K562 (cell line): ENCODE results near the gene CHKB. TPM values are rescaled to one million over a fixed set of nuclear protein-coding genes. Genes with fewer than 3 reads are reported as not detected.

Experiments used
- ATAC-seq: fragments of 200-7000 bp; cut with Tn5 transposase; 3 replicates; pipeline ENCODE4 v1.9.1; 2020; ENCODE audit warnings: moderate library complexity
- BruUV-seq: library from RNA; stranded (reverse); fragments of 400-500 nt; replicated peaks from 2 replicates; lab custom pipeline; 2021; lab: Mats Ljungman, UMichigan
- CTCF ChIA-PET: fragments of 300-600 bp; formaldehyde crosslinking; extraction: SDS; loops from one replicate; lab custom pipeline; 2021; ENCODE audit warnings: low intra/inter-chr PET ratio; lab: Yijun Ruan, JAX
- POLR2A ChIA-PET: fragments of 300-600, 350-650 bp; sonication (Branson Sonifier 250); formaldehyde crosslinking; extraction: SDS; loops from one replicate; lab custom pipeline; 2021; ENCODE audit warnings: antibody characterized with exemption, inconsistent platforms; lab: Yijun Ruan, JAX
- DNase-seq, 4 experiments: peaks; one replicate each; pipeline versions ENCODE4 v3.0.0 to v3.0.0-alpha.2; 2011 to 2018; ENCODE audit warnings: low spot score in 3 of 4, mixed read lengths in 3 of 4; ENCODE audit errors: extremely low read depth in 1 of 4
- FAIRE-seq: peaks from 2 replicates; lab custom pipeline; 2011; peaks lifted over from hg19 to GRCh38; lab: Jason Lieb, UNC
- H2AFZ ChIP-seq: 2 replicates; pipeline ENCODE4 v1.6.0; 2011; ENCODE audit warnings: low read depth, low read length, control low read depth, inconsistent platforms
- H3K27ac ChIP-seq: fragments of 200-600 bp; 3 replicates; pipeline ENCODE4 v1.8.0; 2011; ENCODE audit warnings: low read depth, mild to moderate bottlenecking, control low read depth, inconsistent platforms, low read length, moderate library complexity, mixed read lengths; ENCODE audit errors: extremely low read depth
- H3K27me3 ChIP-seq, 2 experiments: fragments of 300-600 bp in 1 of 2; 2 replicates in 1 of 2; 3 replicates in 1 of 2; pipeline versions ENCODE4 v1.6.0 to v1.8.0; 2011; ENCODE audit warnings: inconsistent platforms in 2 of 2, low read length in 2 of 2, mild to moderate bottlenecking in 1 of 2, mixed read lengths in 1 of 2, moderate library complexity in 1 of 2; ENCODE audit not compliant: control insufficient read depth in 2 of 2, insufficient read depth in 2 of 2
- H3K36me3 ChIP-seq: fragments of 300-600 bp; 3 replicates; pipeline ENCODE4 v1.8.0; 2011; ENCODE audit warnings: mild to moderate bottlenecking, low read length, inconsistent platforms; ENCODE audit not compliant: control insufficient read depth, insufficient read depth
- H3K4me1 ChIP-seq, 2 experiments: fragments of 200-600 bp in 1 of 2; replicated peaks in 1 of 2; 2 replicates in 1 of 2; 3 replicates in 1 of 2; pipeline versions ENCODE4 v1.5.1 to v1.8.0; 2011; ENCODE audit warnings: inconsistent platforms in 2 of 2, low read length in 2 of 2, mild to moderate bottlenecking in 1 of 2, mixed read lengths in 1 of 2, moderate library complexity in 1 of 2; ENCODE audit not compliant: control insufficient read depth in 2 of 2, insufficient read depth in 2 of 2
- H3K4me2 ChIP-seq: 2 replicates; pipeline ENCODE4 v1.6.1; 2011; ENCODE audit warnings: low read length, control low read depth, inconsistent platforms, mixed read lengths; ENCODE audit not compliant: insufficient read depth
- H3K4me3 ChIP-seq: fragments of 200-600 bp; sonication (generic), shearing (Covaris generic); 2 replicates; pipeline ENCODE4 v1.5.1; 2016; ENCODE audit warnings: control low read depth, inconsistent platforms
- H3K79me2 ChIP-seq: fragments of 200-600 bp; 3 replicates; pipeline ENCODE4 v1.8.0; 2011; ENCODE audit warnings: low read length, inconsistent platforms; ENCODE audit not compliant: control insufficient read depth, insufficient read depth
- H3K9ac ChIP-seq, 2 experiments: 2 replicates each; pipeline versions ENCODE4 v1.6.0 to v1.6.1; 2011; ENCODE audit warnings: low read depth in 2 of 2, low read length in 2 of 2, control low read depth in 1 of 2, inconsistent platforms in 1 of 2, mild to moderate bottlenecking in 1 of 2, mixed read lengths in 1 of 2; ENCODE audit not compliant: insufficient read depth in 1 of 2
- H3K9me1 ChIP-seq: one replicate; pipeline ENCODE4 v1.6.0; 2011; ENCODE audit warnings: inconsistent platforms, mild to moderate bottlenecking, low read length, moderate library complexity; ENCODE audit not compliant: control insufficient read depth, insufficient read depth
- H3K9me3 ChIP-seq: replicated peaks from 2 replicates; pipeline ENCODE4 v1.5.1; 2011; ENCODE audit warnings: low read depth, low read length, inconsistent platforms; ENCODE audit not compliant: control insufficient read depth, insufficient read depth
- H4K20me1 ChIP-seq: replicated peaks from 2 replicates; pipeline ENCODE4 v1.6.1; 2011; ENCODE audit warnings: low read length, inconsistent platforms, mixed read lengths; ENCODE audit not compliant: control insufficient read depth, insufficient read depth
- MYC ChIP-seq, 2 experiments: fragments of 250-450 bp in 1 of 2; sonication (Bioruptor Pico) in 1 of 2; IDR thresholded peaks; 2 replicates each; pipeline versions ENCODE4 v1.5.1 to v1.6.1; 2012 to 2021; ENCODE audit warnings: low read depth in 2 of 2, borderline replicate concordance in 1 of 2, improper control_type of control experiment in 1 of 2, low read length in 1 of 2, mild to moderate bottlenecking in 1 of 2, moderate library complexity in 1 of 2
- PHB2 ChIP-seq: fragments of 450-650 bp; IDR thresholded peaks from 2 replicates; pipeline ENCODE4 v1.6.1; 2017; ENCODE audit warnings: low read depth
- VEZF1 ChIP-seq: fragments of 200-800 bp; sonication (Bioruptor generic); IDR thresholded peaks from 2 replicates; pipeline ENCODE4 v1.6.1; 2017; ENCODE audit warnings: missing genetic modification characterization, missing compliant biosample characterization
- ZBTB7A ChIP-seq: IDR thresholded peaks from 2 replicates; pipeline ENCODE4 v1.6.1; 2011; ENCODE audit warnings: low read depth, mild to moderate bottlenecking, low read length, moderate library complexity, borderline replicate concordance; ENCODE audit not compliant: control insufficient read depth
- WGBS: fragments of 100-300 bp; shearing (Covaris generic); methylation state at CpG from one replicate; pipeline ENCODE4 v1.1.6; 2016; ENCODE audit warnings: low coverage, mixed read lengths; ENCODE audit not compliant: insufficient coverage; ENCODE audit errors: missing lambda C conversion rate; 5-methylcytosine and 5-hydroxymethylcytosine counted together
- in situ Hi-C: fragments of 300-500 bp; cut with MboI; formaldehyde crosslinking; loops from 4 replicates; pipeline ENCODE4 v1.15.0; 2018; ENCODE audit warnings: inconsistent platforms, mixed read lengths
- intact Hi-C: fragments of 100-400 bp; cut with micrococcal nuclease; formaldehyde crosslinking; loops from 2 replicates; pipeline ENCODE4 v1.14.2; 2022
- polyA plus RNA-seq, 8 experiments: library from polyadenylated mRNA; depleted of rRNA in 4 of 8; stranded (reverse) in 5 of 8; unstranded in 3 of 8; fragments of >200 nt; fragmentation: Nextera tagmentation in 2 of 8; fragmentation: Illumina TruSeq in 1 of 8; extraction: Ambion mirVana in 2 of 8; extraction: Trizol in 1 of 8; gene quantifications; 2 replicates each; pipeline versions ENCODE4 v1.2.1 to v1.2.3, GENCODE V29; 2011 to 2014; ENCODE audit warnings: inconsistent platforms in 1 of 8, missing spikeins in 1 of 8
- total RNA-seq, 7 experiments: library from RNA; depleted of rRNA in 6 of 7; stranded (reverse); fragments of >200 nt in 6 of 7; fragmentation: Illumina TruSeq in 2 of 7; extraction: Trizol in 2 of 7; gene quantifications; 2 replicates each; pipeline versions ENCODE4 v1.2.1 to v1.2.3, GENCODE V29; 2011 to 2021; ENCODE audit warnings: low replicate concordance in 1 of 7
- TF ChIP-seq, protein P1 (sequence below): fragments of 450-650 bp; IDR thresholded peaks from 2 replicates; pipeline ENCODE4 v1.6.1; 2016; ENCODE audit warnings: low read depth

CHKB gene
- total and polyA plus RNA-seq, 9 of the 15 experiments (the other 6 are each of a cell fraction or from before 2014, with no cell fraction given): 2.7 to 31.0 (median 11.0) TPM

DNA sequence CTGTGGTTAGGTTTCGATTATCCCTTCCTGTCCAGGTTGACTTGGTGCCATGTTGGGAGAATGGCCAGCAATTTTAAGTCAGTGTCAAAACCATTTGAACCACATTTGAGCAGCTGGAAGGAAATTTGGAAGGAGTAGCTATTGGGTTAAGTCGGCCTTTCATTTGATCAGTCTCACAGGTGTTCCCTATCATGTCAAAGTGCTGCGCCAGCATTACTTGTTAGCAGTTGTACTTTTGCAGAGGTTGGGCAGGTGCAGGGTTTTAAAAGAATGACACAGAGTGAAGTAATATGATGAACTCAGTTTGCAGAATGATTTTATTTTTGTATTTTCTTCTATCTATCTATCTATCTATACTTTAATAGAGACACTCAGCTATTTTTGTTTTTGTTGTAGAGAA, 46.4 kb downstream of the CHKB start:
- whole genome bisulfite sequencing: 58% methylated on average over 2 of the region's 3 CpGs
- DNase-seq (no peak), ATAC-seq (no peak), FAIRE-seq (no peak)
- Histone ChIP-seq H3K27ac (no peak overlapping the region), H4K20me1 (no peaks in the 10 kb centered on the region), H3K4me3 (no peak overlapping the region), H3K9ac (no peak overlapping the region), H2AFZ (no peak overlapping the region), H3K9me1 (no peaks in the 10 kb centered on the region), H3K79me2 (no peaks in the 10 kb centered on the region), H3K9me3 (no peaks in the 10 kb centered on the region), H3K4me1 (peaks cover 25% of the 10 kb centered on the region in 2 experiments), H3K27me3 (no peaks in the 10 kb centered on the region), H3K4me2 (no peak overlapping the region), H3K36me3 (no peaks in the 10 kb centered on the region)
- intact Hi-C loops: no loop called here
- no peak for TF ChIP-seq VEZF1
- in situ Hi-C loops: no loop called here
- POLR2A ChIA-PET: interaction anchor here (1.4 kb wide), 1 partner anchor 11 kb away, joined by 5 read pairs; the partner anchor contains the start of gene SCO2
- CTCF ChIA-PET: no interaction called here
- BruUV-seq: no TSS peak

- H3K27ac ChIP-seq: no peak overlapping the region
- no peak for ATAC-seq
- ChIA-PET POLR2A (interaction anchor here (0.5 kb wide), 1 partner anchor 704 kb away, joined by 3 read pairs; no protein-coding TSS in a partner anchor), CTCF (no interaction called here)
- H3K4me2 ChIP-seq: no peak overlapping the region
- no peaks in the 10 kb centered on the region for H3K9me1 ChIP-seq
- H3K36me3 ChIP-seq: no peaks in the 10 kb centered on the region
- no peaks in the 10 kb centered on the region for H3K27me3 ChIP-seq
- H2AFZ ChIP-seq: no peak overlapping the region
- H3K4me1 ChIP-seq: peaks cover 19 to 35% of the 10 kb centered on the region in 2 experiments; a peak in 4 of 5 replicates
- WGBS: 71% methylated on average over 6 of the region's 8 CpGs
- no peak for DNase-seq
- no peaks in the 10 kb centered on the region for H3K79me2 ChIP-seq
- 0 out of 2 replicates have a peak, but pooled peaks cover 2% of the 10 kb centered on the region for H3K9me3 ChIP-seq
- in situ Hi-C loops (no loop called here), intact Hi-C loops (no loop called here)
- H3K9ac ChIP-seq: no peak overlapping the region
- no peak for FAIRE-seq
- no peak overlapping the region for H3K4me3 ChIP-seq
- no TSS peak for BruUV-seq
- no peaks in the 10 kb centered on the region for H4K20me1 ChIP-seq
- no peak for TF ChIP-seq PHB2
- TF ChIP-seq MYC (IDR thresholded peaks at IDR 0.05; ENCODE audit: low read depth, low read length): no peak
- no peak for TF ChIP-seq MYC (CRISPR knock-in tag; IDR thresholded peaks at IDR 0.05; ENCODE audit: borderline replicate concordance, low read depth)
- TF ChIP-seq, protein P1, sequence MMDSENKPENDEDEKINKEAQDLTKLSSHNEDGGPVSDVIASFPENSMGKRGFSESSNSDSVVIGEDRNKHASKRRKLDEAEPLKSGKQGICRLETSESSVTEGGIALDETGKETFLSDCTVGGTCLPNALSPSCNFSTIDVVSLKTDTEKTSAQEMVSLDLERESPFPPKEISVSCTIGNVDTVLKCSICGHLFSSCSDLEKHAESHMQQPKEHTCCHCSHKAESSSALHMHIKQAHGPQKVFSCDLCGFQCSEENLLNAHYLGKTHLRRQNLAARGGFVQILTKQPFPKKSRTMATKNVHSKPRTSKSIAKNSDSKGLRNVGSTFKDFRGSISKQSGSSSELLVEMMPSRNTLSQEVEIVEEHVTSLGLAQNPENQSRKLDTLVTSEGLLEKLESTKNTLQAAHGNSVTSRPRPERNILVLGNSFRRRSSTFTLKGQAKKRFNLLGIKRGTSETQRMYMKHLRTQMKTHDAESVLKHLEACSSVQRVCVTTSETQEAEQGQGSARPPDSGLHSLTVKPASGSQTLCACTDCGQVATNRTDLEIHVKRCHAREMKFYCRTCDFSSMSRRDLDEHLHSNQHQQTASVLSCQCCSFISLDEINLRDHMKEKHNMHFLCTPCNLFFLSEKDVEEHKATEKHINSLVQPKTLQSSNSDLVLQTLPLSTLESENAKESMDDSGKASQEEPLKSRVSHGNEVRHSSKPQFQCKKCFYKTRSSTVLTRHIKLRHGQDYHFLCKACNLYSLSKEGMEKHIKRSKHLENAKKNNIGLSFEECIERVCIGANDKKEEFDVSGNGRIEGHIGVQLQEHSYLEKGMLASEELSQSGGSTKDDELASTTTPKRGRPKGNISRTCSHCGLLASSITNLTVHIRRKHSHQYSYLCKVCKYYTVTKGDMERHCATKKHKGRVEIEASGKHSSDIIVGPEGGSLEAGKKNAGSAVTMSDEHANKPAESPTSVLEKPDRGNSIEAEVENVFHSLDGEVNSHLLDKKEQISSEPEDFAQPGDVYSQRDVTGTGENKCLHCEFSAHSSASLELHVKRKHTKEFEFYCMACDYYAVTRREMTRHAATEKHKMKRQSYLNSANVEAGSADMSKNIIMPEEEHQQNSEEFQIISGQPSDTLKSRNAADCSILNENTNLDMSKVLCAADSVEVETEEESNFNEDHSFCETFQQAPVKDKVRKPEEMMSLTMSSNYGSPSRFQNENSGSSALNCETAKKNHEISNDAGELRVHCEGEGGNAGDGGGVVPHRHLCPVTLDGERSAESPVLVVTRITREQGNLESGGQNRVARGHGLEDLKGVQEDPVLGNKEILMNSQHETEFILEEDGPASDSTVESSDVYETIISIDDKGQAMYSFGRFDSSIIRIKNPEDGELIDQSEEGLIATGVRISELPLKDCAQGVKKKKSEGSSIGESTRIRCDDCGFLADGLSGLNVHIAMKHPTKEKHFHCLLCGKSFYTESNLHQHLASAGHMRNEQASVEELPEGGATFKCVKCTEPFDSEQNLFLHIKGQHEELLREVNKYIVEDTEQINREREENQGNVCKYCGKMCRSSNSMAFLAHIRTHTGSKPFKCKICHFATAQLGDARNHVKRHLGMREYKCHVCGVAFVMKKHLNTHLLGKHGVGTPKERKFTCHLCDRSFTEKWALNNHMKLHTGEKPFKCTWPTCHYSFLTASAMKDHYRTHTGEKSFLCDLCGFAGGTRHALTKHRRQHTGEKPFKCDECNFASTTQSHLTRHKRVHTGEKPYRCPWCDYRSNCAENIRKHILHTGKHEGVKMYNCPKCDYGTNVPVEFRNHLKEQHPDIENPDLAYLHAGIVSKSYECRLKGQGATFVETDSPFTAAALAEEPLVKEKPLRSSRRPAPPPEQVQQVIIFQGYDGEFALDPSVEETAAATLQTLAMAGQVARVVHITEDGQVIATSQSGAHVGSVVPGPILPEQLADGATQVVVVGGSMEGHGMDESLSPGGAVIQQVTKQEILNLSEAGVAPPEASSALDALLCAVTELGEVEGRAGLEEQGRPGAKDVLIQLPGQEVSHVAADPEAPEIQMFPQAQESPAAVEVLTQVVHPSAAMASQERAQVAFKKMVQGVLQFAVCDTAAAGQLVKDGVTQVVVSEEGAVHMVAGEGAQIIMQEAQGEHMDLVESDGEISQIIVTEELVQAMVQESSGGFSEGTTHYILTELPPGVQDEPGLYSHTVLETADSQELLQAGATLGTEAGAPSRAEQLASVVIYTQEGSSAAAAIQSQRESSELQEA: no peak
- no peak for TF ChIP-seq ZBTB7A
Measured at GRCh38 chr22:50535113-50535512, 47.5 kb downstream of the CHKB start.
